Panc1 (cell line): Measurements from ENCODE around the gene OR10A2. TPM values are rescaled to one million over a fixed set of nuclear protein-coding genes. Genes with fewer than 3 reads are reported as not detected.

Experiments
- ATAC-seq: fragments of 200-7000 bp; cut with Tn5 transposase; 2 replicates; pipeline ENCODE4 v1.9.1; 2020; ENCODE audit warnings: mild to moderate bottlenecking, moderate library complexity
- BruUV-seq: library from RNA; stranded (reverse); fragments of 400-500 nt; replicated peaks from 2 replicates; lab custom pipeline; 2021; lab: Mats Ljungman, UMichigan
- CTCF ChIA-PET: fragments of 300-600 bp; sonication (Branson Sonifier 250); formaldehyde crosslinking; loops from one replicate; lab custom pipeline; 2022; ENCODE audit warnings: antibody characterized with exemption; lab: Charles Lee
- POLR2A ChIA-PET: fragments of 300-600 bp; sonication (Branson Sonifier 250); formaldehyde crosslinking; loops from one replicate; lab custom pipeline; 2022; ENCODE audit warnings: antibody characterized with exemption; lab: Charles Lee
- DNase-seq: peaks from one replicate; pipeline ENCODE4 v3.0.0-alpha.2; 2010; ENCODE audit warnings: low read depth, low spot score
- H3K27ac ChIP-seq: 2 replicates; pipeline ENCODE4 v1.5.1; 2011; ENCODE audit warnings: mild to moderate bottlenecking, low read length, inconsistent platforms
- H3K27me3 ChIP-seq: fragments of 200-500 bp; sonication (Bioruptor generic); 2 replicates; pipeline ENCODE4 v1.6.0; 2014; ENCODE audit warnings: low read length, inconsistent platforms; ENCODE audit not compliant: control insufficient read depth, insufficient read depth
- H3K36me3 ChIP-seq: fragments of 200-500 bp; sonication (Bioruptor generic); 2 replicates; pipeline ENCODE4 v1.5.1; 2014; ENCODE audit warnings: inconsistent platforms, mild to moderate bottlenecking, low read length, moderate library complexity; ENCODE audit not compliant: control insufficient read depth, insufficient read depth
- H3K4me1 ChIP-seq: 2 replicates; pipeline ENCODE4 v1.5.1; 2011; ENCODE audit warnings: inconsistent platforms, mild to moderate bottlenecking, low read length, moderate library complexity; ENCODE audit not compliant: control insufficient read depth, insufficient read depth
- H3K4me3 ChIP-seq, 2 experiments: 2 replicates each; pipeline ENCODE4 v1.5.1; 2011 to 2012; ENCODE audit warnings: low read depth in 2 of 2, low read length in 2 of 2, mild to moderate bottlenecking in 2 of 2, inconsistent platforms in 1 of 2, moderate library complexity in 1 of 2
- H3K9me3 ChIP-seq: fragments of 200-500 bp; sonication (Bioruptor generic); 2 replicates; pipeline ENCODE4 v1.5.1; 2014; ENCODE audit warnings: low read depth, mild to moderate bottlenecking, inconsistent platforms, low read length, moderate library complexity; ENCODE audit not compliant: control insufficient read depth, insufficient read depth
- CTCF ChIP-seq: fragments of 450-650 bp; IDR thresholded peaks from 2 replicates; pipeline ENCODE4 v1.5.1; 2017; ENCODE audit warnings: mild to moderate bottlenecking
- POLR2AphosphoS5 ChIP-seq: IDR thresholded peaks from 2 replicates; pipeline ENCODE4 v1.6.1; 2012; ENCODE audit warnings: mild to moderate bottlenecking, low read depth, low read length, moderate library complexity
- REST ChIP-seq, 2 experiments: IDR thresholded peaks; 2 replicates each; pipeline ENCODE4 v1.6.1; 2011 to 2012; ENCODE audit warnings: low read depth in 2 of 2, control low read depth in 1 of 2, low read length in 1 of 2, mild to moderate bottlenecking in 1 of 2, moderate library complexity in 1 of 2; ENCODE audit not compliant: insufficient read depth in 1 of 2
- SIN3A ChIP-seq: IDR thresholded peaks from 2 replicates; pipeline ENCODE4 v1.6.1; 2012; ENCODE audit warnings: low read depth, mild to moderate bottlenecking, low read length, moderate library complexity, borderline replicate concordance; ENCODE audit not compliant: insufficient read depth
- TCF7L2 ChIP-seq: IDR thresholded peaks from 2 replicates; pipeline ENCODE4 v1.6.1; 2011; ENCODE audit warnings: mild to moderate bottlenecking, low read depth, low read length, inconsistent platforms
- in situ Hi-C: cut with HindIII; loops from 2 replicates; pipeline ENCODE4 v1.10.0; 2016; ENCODE audit warnings: low sequenced_read_pairs, low pct_unique_long_range_greater_than_20kb
- intact Hi-C: fragments of 100-400 bp; cut with micrococcal nuclease; formaldehyde crosslinking; loops from one replicate; pipeline ENCODE4 v1.10.0; 2022; ENCODE audit not compliant: unreplicated experiment
- total RNA-seq: library from RNA; stranded (reverse); gene quantifications from one replicate; pipeline ENCODE4 v1.2.1, GENCODE V29; 2021; ENCODE audit not compliant: unreplicated experiment

The OR10A2 gene
- total RNA-seq, 1 experiment from 2014 or later = not detected

GRCh38 chr11:6817694-6818093, 45.2 kb upstream of the OR10A2 start:
- no peak overlapping the region for H3K27ac ChIP-seq
- CTCF ChIA-PET = no interaction called here
- POLR2A ChIA-PET = interaction anchor here (0.6 kb wide), 1 partner anchor 350 kb away, joined by 3 read pairs; no protein-coding TSS in a partner anchor
- no peaks in the 10 kb centered on the region for H3K4me1 ChIP-seq
- in situ Hi-C loops = no loop called here
- DNase-seq = no peak
- BruUV-seq = no TSS peak
- H3K27me3 ChIP-seq = no peaks in the 10 kb centered on the region
- H3K36me3 ChIP-seq = no peaks in the 10 kb centered on the region
- TF ChIP-seq CTCF (peak; percentile 25; the same call in 1 of the 2 replicates), TCF7L2 (no peak)
- ATAC-seq = peak; percentile 77
- H3K9me3 ChIP-seq = no peaks in the 10 kb centered on the region
- intact Hi-C loops = loop anchor here (10.0 kb wide), 1 partner anchor 277 kb away; no protein-coding TSS in a partner anchor
- H3K4me3 ChIP-seq = no peak overlapping the region

- no TSS peak for BruUV-seq
These were observed 43.9 kb upstream of the OR10A2 start for GRCh38 chr11:6818967-6819366.

More at GRCh38 chr11:6818967-6819366, 43.9 kb upstream of the OR10A2 start:
- DNase-seq (no peak), ATAC-seq (no peak)
- H3K27ac ChIP-seq = no peak overlapping the region
- no peaks in the 10 kb centered on the region for H3K9me3 ChIP-seq
- no peak overlapping the region for H3K4me3 ChIP-seq
- CTCF ChIA-PET = no interaction called here
- H3K27me3 ChIP-seq = no peaks in the 10 kb centered on the region
- no peak for TF ChIP-seq TCF7L2
- TF ChIP-seq REST (IDR thresholded peaks at IDR 0.05; ENCODE audit: insufficient read depth in 1 of 2, low read depth in 2 of 2, low read length in 1 of 2) = no peak
- TF ChIP-seq POLR2AphosphoS5 = no peak
- no peak for TF ChIP-seq CTCF
- no peak for TF ChIP-seq SIN3A
- POLR2A ChIA-PET = no interaction called here
- H3K4me1 ChIP-seq = no peaks in the 10 kb centered on the region
- intact Hi-C loops (loop anchor here (10.0 kb wide), 1 partner anchor 276 kb away; no protein-coding TSS in a partner anchor), in situ Hi-C loops (no loop called here)
- no peaks in the 10 kb centered on the region for H3K36me3 ChIP-seq
